GM19035 (cell line): Measurements from ENCODE around the gene VPREB3.

ENCODE experiments used
- ATAC-seq: cut with Tn5 transposase; IDR thresholded peaks from one replicate; pipeline ENCODE4 v1.9.1; 2021; ENCODE audit not compliant: unreplicated experiment

Gene VPREB3

GRCh38 chr22:23767673-23768548, 13.7 kb upstream of the VPREB3 start, which contains the start of gene CHCHD10:
Gene CHCHD10, minus strand, starts transcription at chr22:23767972. Its CDS starts 98 bp downstream, at chr22:23767874.
- ATAC-seq = no peak

- no peak for ATAC-seq
Measured at GRCh38 chr22:23767303-23767672, 13.1 kb upstream of the VPREB3 start.

- no peak for ATAC-seq
Measured at GRCh38 chr22:23764899-23765881, 11.0 kb upstream of the VPREB3 start.

- ATAC-seq = no peak
Measured at GRCh38 chr22:23763954-23764353, 9.7 kb upstream of the VPREB3 start.

- ATAC-seq = no peak
Measured at GRCh38 chr22:23763579-23763945, 9.3 kb upstream of the VPREB3 start.

GRCh38 chr22:23762842-23763578, 8.8 kb upstream of the VPREB3 start, which contains the start of gene C22orf15:
Gene C22orf15, plus strand, starts transcription at chr22:23762990. Its CDS starts 317 bp downstream, at chr22:23763307.
- no peak for ATAC-seq

GRCh38 chr22:23760056-23760455, 5.8 kb upstream of the VPREB3 start:
- no peak for ATAC-seq

GRCh38 chr22:23759566-23759965, 5.3 kb upstream of the VPREB3 start:
- no peak for ATAC-seq

- ATAC-seq = no peak
Measured at GRCh38 chr22:23756891-23757290, 2.7 kb upstream of the VPREB3 start.

- no peak for ATAC-seq
Measured at GRCh38 chr22:23755711-23756110, 1.5 kb upstream of the VPREB3 start.

- ATAC-seq = no peak
Measured at GRCh38 chr22:23754980-23755636, 883 bp upstream of the VPREB3 start.

- ATAC-seq = no peak
Measured at GRCh38 chr22:23753385-23753784, 840 bp downstream of the VPREB3 start.

GRCh38 chr22:23752750-23753149, 1.5 kb downstream of the VPREB3 start:
- no peak for ATAC-seq

GRCh38 chr22:23752090-23752691, 2.0 kb downstream of the VPREB3 start:
- ATAC-seq = no peak

- ATAC-seq = peak; percentile 11
Measured at GRCh38 chr22:23751441-23751996, 2.7 kb downstream of the VPREB3 start.

- ATAC-seq = peak; percentile 75
Measured at GRCh38 chr22:23750714-23751440, 3.3 kb downstream of the VPREB3 start, which contains the start of gene ZNF70. Gene ZNF70, minus strand, starts transcription at chr22:23751112. Its CDS starts 5,972 bp downstream, at chr22:23745140.

- ATAC-seq = no peak
Measured at GRCh38 chr22:23750367-23750713, 3.9 kb downstream of the VPREB3 start.

GRCh38 chr22:23749841-23750301, 4.4 kb downstream of the VPREB3 start:
- no peak for ATAC-seq

GRCh38 chr22:23745791-23746190, 8.4 kb downstream of the VPREB3 start:
- no peak for ATAC-seq
